ENCODE results near the gene YBEY.

DNA sequence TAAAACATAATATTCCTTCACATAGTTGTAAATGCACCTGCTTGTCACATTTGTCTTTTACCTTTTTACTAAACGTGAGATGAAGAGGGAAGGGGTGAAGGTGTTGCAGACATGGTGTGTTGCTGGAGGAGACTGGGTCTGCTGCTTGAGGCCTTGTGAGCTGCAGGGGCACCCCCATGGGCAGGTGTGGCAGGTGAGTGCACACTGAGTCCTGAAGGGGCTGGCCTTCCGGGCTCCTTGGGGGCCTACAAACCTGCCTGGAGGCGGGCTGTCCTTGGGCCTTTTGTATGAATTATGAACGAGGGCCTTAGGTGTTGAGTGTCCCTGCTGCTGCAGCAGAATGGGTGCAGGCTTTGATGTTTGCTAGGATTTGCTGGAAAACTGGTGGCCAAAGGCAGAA, 41.6 kb downstream of the YBEY start:
- TF ChIP-seq, protein P1, sequence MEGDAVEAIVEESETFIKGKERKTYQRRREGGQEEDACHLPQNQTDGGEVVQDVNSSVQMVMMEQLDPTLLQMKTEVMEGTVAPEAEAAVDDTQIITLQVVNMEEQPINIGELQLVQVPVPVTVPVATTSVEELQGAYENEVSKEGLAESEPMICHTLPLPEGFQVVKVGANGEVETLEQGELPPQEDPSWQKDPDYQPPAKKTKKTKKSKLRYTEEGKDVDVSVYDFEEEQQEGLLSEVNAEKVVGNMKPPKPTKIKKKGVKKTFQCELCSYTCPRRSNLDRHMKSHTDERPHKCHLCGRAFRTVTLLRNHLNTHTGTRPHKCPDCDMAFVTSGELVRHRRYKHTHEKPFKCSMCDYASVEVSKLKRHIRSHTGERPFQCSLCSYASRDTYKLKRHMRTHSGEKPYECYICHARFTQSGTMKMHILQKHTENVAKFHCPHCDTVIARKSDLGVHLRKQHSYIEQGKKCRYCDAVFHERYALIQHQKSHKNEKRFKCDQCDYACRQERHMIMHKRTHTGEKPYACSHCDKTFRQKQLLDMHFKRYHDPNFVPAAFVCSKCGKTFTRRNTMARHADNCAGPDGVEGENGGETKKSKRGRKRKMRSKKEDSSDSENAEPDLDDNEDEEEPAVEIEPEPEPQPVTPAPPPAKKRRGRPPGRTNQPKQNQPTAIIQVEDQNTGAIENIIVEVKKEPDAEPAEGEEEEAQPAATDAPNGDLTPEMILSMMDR (IDR thresholded peaks at IDR 0.05; ENCODE audit: low read depth, low read length) = no peak
- no peak for TF ChIP-seq EZH2phosphoT487 (IDR thresholded peaks at IDR 0.05; ENCODE audit: low read depth)
